Breast epithelium (tissue), 4 donors: ENCODE measurements around the gene ATP9A. TPM values are rescaled to one million over a fixed set of nuclear protein-coding genes. Genes with fewer than 3 reads are reported as not detected.
A peak's percentile ranks its signal among the peaks of the same experiment; 100 is the strongest.

Experiments used
- DNase-seq, 2 donors: peaks; one replicate each; pipeline ENCODE4 v3.0.0-alpha.2; 2019; ENCODE audit warnings: low spot score in 2 of 2
- H3K27ac ChIP-seq, 2 donors: fragments of 200-600 bp; sonication (generic) in 1 of 2; one replicate each; pipeline ENCODE4 v1.5.1; 2016 to 2019; ENCODE audit warnings: mild to moderate bottlenecking in 1 of 2
- H3K27me3 ChIP-seq, 2 donors: fragments of 200-600 bp; sonication (generic) in 1 of 2; one replicate each; pipeline versions ENCODE4 v1.5.1 to v1.6.0; 2017 to 2019; ENCODE audit warnings: control low read depth in 1 of 2, mild to moderate bottlenecking in 1 of 2
- H3K36me3 ChIP-seq: fragments of 200-600 bp; one replicate; pipeline ENCODE4 v1.5.1; 2019
- H3K4me1 ChIP-seq, 2 donors: fragments of 200-600 bp; sonication (generic); one replicate each; pipeline ENCODE4 v1.5.1; 2016 to 2019; ENCODE audit warnings: control low read depth in 1 of 2
- H3K4me3 ChIP-seq, 3 donors: fragments of 200-600 bp; sonication (generic); 1 replicate in 2 of 3; 2 replicates in 1 of 3; pipeline ENCODE4 v1.5.1; 2016 to 2019; ENCODE audit warnings: mild to moderate bottlenecking in 3 of 3, moderate library complexity in 2 of 3
- H3K9me3 ChIP-seq, 2 donors: fragments of 200-600 bp; sonication (generic) in 1 of 2; one replicate each; pipeline ENCODE4 v1.5.1; 2016 to 2019; ENCODE audit warnings: control low read depth in 1 of 2
- POLR2A ChIP-seq: fragments of 450-650 bp; IDR thresholded peaks from one replicate; pipeline ENCODE4 v1.6.1; 2016; ENCODE audit warnings: antibody characterized with exemption, mild to moderate bottlenecking, moderate library complexity
- POLR2AphosphoS5 ChIP-seq, 3 donors: sonication (generic); formaldehyde crosslinking; IDR thresholded peaks; one replicate each; pipeline ENCODE4 v1.6.1; 2017; ENCODE audit warnings: antibody characterized with exemption in 3 of 3
- intact Hi-C: fragments of 100-400 bp; cut with DNase I; formaldehyde crosslinking; loops from one replicate; pipeline ENCODE4 v1.15.1; 2023; ENCODE audit warnings: low total_unique reads
- total RNA-seq, 3 donors: library from RNA; depleted of rRNA; stranded (reverse); fragments of >200 nt; gene quantifications; one replicate each; pipeline ENCODE4 v1.1.0, GENCODE V29; 2016
- TF ChIP-seq, protein P1 (sequence below), 3 donors: fragments of 450-650 bp; IDR thresholded peaks; one replicate each; pipeline ENCODE4 v1.5.1; 2016 to 2017; ENCODE audit warnings: antibody characterized with exemption in 3 of 3, mild to moderate bottlenecking in 3 of 3, moderate library complexity in 3 of 3

The ATP9A gene
- total RNA-seq, 3 donors from 2014 or later = 41.6 to 98.4 (median 50.8) TPM

DNA sequence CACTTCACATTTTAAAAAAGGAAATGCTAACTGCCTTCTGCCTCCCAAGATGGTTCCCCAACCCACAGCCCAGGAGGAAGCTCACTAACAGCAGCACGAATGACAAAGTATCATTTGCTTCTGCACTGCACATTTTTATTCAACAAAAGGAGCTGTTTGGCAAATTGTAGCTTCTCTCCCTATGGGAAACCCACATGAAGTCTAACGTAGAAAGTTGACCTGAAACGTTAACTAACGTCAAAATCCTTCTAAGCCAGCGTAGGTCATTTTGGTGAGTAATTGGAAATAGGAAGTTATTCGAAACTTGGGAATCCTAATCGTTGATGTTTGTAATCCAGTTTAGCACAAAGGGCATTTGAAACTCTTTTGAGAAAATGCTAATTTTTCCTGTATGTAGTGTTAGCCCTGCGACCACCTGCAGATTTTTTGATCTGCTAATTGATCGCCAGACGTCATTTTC lies 31.2 kb upstream of the ATP9A start:
- Histone ChIP-seq H3K27me3 (peaks cover 0 to 16% of the 10 kb centered on the region in 2 donors), H3K4me3 (peak overlapping the region in 1 of 3 donors; percentile 64), H3K9me3 (no peaks in the 10 kb centered on the region)

DNA sequence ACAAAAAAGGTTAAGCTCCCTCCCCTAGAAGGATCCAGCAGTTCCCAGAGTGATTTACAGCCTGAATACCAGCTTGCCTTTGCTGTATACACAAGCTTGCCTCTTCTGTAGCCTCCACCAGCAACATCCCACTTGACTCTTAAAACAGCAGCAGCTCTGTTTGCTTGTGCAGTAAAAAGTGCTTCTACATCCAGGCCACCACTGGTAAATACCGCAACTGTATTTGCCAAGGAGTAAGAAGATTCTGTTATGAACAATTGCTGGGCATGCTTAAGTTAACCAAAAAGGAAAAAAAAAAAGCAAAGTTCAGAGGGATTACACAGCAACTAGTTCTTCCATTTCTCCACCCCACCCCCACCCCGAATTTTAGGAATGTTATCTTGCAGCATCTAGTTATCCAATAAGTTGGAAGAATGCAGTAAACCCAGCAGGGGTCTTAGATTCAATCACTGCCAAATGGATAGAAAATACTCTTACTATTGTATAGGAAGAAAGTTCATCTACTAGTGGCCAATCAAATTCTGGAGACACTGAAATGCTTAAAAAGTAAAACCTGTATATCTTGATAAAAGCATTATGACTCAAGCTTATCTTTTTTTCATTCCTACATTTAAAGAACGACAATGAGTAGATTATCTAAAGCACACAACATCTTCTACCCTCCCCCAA lies 29.3 kb upstream of the ATP9A start:
- peaks cover 0 to 16% of the 10 kb centered on the region in 2 donors for H3K27me3 ChIP-seq
- DNase-seq = no peak
- no peaks in the 10 kb centered on the region for H3K36me3 ChIP-seq
- intact Hi-C loops = loop anchor here (5.0 kb wide), 1 partner anchor 510 kb away; no protein-coding TSS in a partner anchor
- H3K4me1 ChIP-seq = peaks cover 0 to 17% of the 10 kb centered on the region in 2 donors
- TF ChIP-seq POLR2A = no peak
- TF ChIP-seq POLR2AphosphoS5 (IDR thresholded peaks at IDR 0.05) = no peak
- TF ChIP-seq, protein P1, sequence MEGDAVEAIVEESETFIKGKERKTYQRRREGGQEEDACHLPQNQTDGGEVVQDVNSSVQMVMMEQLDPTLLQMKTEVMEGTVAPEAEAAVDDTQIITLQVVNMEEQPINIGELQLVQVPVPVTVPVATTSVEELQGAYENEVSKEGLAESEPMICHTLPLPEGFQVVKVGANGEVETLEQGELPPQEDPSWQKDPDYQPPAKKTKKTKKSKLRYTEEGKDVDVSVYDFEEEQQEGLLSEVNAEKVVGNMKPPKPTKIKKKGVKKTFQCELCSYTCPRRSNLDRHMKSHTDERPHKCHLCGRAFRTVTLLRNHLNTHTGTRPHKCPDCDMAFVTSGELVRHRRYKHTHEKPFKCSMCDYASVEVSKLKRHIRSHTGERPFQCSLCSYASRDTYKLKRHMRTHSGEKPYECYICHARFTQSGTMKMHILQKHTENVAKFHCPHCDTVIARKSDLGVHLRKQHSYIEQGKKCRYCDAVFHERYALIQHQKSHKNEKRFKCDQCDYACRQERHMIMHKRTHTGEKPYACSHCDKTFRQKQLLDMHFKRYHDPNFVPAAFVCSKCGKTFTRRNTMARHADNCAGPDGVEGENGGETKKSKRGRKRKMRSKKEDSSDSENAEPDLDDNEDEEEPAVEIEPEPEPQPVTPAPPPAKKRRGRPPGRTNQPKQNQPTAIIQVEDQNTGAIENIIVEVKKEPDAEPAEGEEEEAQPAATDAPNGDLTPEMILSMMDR (IDR thresholded peaks at IDR 0.05) = no peak
- no peak overlapping the region for H3K4me3 ChIP-seq
- H3K27ac ChIP-seq = no peak overlapping the region
- no peaks in the 10 kb centered on the region for H3K9me3 ChIP-seq

More for the DNA sequence above, 31.2 kb upstream of the ATP9A start:
- no peak for DNase-seq
- Histone ChIP-seq H3K36me3 (no peaks in the 10 kb centered on the region), H3K27ac (no peak overlapping the region), H3K4me1 (peaks cover 0 to 17% of the 10 kb centered on the region in 2 donors)
- intact Hi-C loops = loop anchor here (5.0 kb wide), 1 partner anchor 512 kb away; no protein-coding TSS in a partner anchor
- no peak for TF ChIP-seq POLR2A
- TF ChIP-seq POLR2AphosphoS5 (IDR thresholded peaks at IDR 0.05) = no peak
- TF ChIP-seq, protein P1 (IDR thresholded peaks at IDR 0.05) = no peak

DNA sequence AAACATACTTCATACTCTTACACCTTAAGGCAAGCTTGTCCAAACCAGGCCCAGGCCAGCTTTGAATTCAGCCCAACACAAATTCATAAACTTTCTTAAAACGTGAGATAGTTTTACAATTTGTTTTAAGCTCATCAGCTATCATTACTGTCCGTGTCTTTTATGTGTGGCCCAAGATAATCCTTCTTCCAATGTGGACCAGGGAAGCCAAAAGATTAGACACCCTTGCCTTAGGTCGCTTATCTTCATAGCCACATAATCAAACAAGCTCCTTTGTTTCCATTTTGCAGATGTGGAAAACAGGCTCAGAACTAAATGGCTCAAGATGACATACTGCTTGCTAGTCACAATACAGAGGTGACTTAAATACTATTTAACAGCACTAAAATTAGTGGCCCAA lies 28.1 kb upstream of the ATP9A start:
- no peak overlapping the region for H3K4me3 ChIP-seq
- no peaks in the 10 kb centered on the region for H3K9me3 ChIP-seq
- peaks cover 0 to 11% of the 10 kb centered on the region in 2 donors for H3K27me3 ChIP-seq
- DNase-seq = no peak
- TF ChIP-seq, protein P1 (IDR thresholded peaks at IDR 0.05) = no peak
- no peak overlapping the region for H3K27ac ChIP-seq
- H3K36me3 ChIP-seq = no peaks in the 10 kb centered on the region
- intact Hi-C loops = loop anchor here (5.0 kb wide), 1 partner anchor 509 kb away; no protein-coding TSS in a partner anchor
- peaks cover 0 to 16% of the 10 kb centered on the region in 2 donors for H3K4me1 ChIP-seq

DNA sequence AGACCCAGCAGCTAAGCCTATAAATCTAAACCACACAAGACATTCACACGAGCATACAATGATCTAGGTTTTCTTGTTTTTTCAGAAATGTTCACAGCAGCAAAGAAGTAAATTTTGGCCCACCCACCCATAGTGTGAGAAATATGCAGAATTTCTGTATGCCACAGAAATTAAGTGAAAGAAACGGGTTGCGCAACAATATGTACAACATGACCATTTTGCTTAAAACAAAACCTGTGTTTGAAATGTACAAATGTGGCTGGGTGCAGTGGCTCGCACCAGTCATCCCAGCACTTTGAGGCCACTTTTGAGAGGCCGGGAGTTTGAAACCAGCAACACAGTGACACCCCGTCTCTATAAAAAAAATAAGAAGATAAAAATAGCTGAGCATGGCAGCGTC lies 24.8 kb upstream of the ATP9A start:
- Histone ChIP-seq H3K27ac (no peak overlapping the region), H3K4me1 (no peaks in the 10 kb centered on the region), H3K36me3 (no peaks in the 10 kb centered on the region), H3K9me3 (no peaks in the 10 kb centered on the region), H3K4me3 (no peak overlapping the region), H3K27me3 (no peaks in the 10 kb centered on the region)
- TF ChIP-seq POLR2A (no peak), POLR2AphosphoS5 (IDR thresholded peaks at IDR 0.05) (no peak)
- TF ChIP-seq, protein P1 (IDR thresholded peaks at IDR 0.05) = no peak
- no peak for DNase-seq
- intact Hi-C loops = no loop called here

DNA sequence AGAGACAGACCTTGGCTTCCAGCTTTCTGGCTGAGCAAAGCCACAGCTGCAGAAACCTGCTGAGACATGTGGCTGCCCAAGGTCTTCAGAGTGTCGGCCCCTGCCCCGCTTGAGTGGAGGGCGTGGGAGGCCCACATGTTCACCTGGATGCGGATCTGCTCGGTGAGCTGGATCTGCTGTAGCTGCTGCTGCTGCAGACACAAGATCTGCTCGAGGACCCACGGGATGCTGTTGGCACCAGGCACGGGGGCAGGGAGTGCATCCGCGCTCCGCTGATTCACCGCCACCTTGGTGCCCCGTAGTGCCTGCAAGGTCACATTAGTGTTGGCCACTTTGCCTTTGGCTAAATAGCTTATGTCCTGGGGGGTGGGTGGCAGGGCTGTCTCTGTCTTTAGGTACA lies 23.4 kb upstream of the ATP9A start:
- no peaks in the 10 kb centered on the region for H3K9me3 ChIP-seq
- H3K36me3 ChIP-seq = no peaks in the 10 kb centered on the region
- no peaks in the 10 kb centered on the region for H3K27me3 ChIP-seq
- no peak overlapping the region for H3K27ac ChIP-seq
- TF ChIP-seq POLR2AphosphoS5 (IDR thresholded peaks at IDR 0.05) (no peak), POLR2A (no peak)
- TF ChIP-seq, protein P1 (IDR thresholded peaks at IDR 0.05) = no peak
- DNase-seq = no peak
- no peaks in the 10 kb centered on the region for H3K4me1 ChIP-seq
- intact Hi-C loops = no loop called here
- H3K4me3 ChIP-seq = no peak overlapping the region
